Caco-2 (cell line): ENCODE data around the gene DRC7. TPM values are rescaled to one million over a fixed set of nuclear protein-coding genes. Genes with fewer than 3 reads are reported as not detected.

Source experiments
- BruUV-seq: library from RNA; stranded (reverse); fragments of 400-500 nt; replicated peaks from 2 replicates; lab custom pipeline; 2021; lab: Mats Ljungman, UMichigan
- CTCF ChIA-PET: fragments of 300-600 bp; sonication (Branson Sonifier 250); formaldehyde crosslinking; loops from one replicate; lab custom pipeline; 2022; ENCODE audit warnings: antibody characterized with exemption; lab: Charles Lee
- POLR2A ChIA-PET: fragments of 300-600 bp; sonication (Branson Sonifier 250); formaldehyde crosslinking; loops from one replicate; lab custom pipeline; 2022; ENCODE audit warnings: antibody characterized with exemption; lab: Charles Lee
- DNase-seq, 2 experiments: peaks; one replicate each; pipeline versions ENCODE4 v3.0.0 to v3.0.0-alpha.2; 2020 to 2022
- H3K27me3 ChIP-seq: replicated peaks from 2 replicates; pipeline ENCODE4 v1.6.0; 2011; ENCODE audit warnings: low read length; ENCODE audit not compliant: control insufficient read depth, insufficient read depth
- H3K36me3 ChIP-seq: 2 replicates; pipeline ENCODE4 v1.5.1; 2011; ENCODE audit warnings: low read length; ENCODE audit not compliant: control insufficient read depth, insufficient read depth
- H3K4me1 ChIP-seq: fragments of 250-450 bp; sonication (Bioruptor Pico); 2 replicates; pipeline ENCODE4 v1.5.1; 2020; ENCODE audit warnings: mild to moderate bottlenecking
- H3K4me3 ChIP-seq: 2 replicates; pipeline ENCODE4 v1.5.1; 2011; ENCODE audit warnings: low read depth, mild to moderate bottlenecking, control low read depth, low read length
- H3K9me3 ChIP-seq: fragments of 250-450 bp; sonication (Bioruptor Pico); 2 replicates; pipeline ENCODE4 v1.5.1; 2020; ENCODE audit warnings: mild to moderate bottlenecking, moderate library complexity
- H3K27ac Mint-ChIP-seq: one replicate; pipeline ENCODE4 v1.8.0; 2022; ENCODE audit warnings: mixed read lengths; ENCODE audit not compliant: unreplicated experiment
- H3K27me3 Mint-ChIP-seq: one replicate; pipeline ENCODE4 v1.8.0; 2022; ENCODE audit warnings: mixed read lengths; ENCODE audit not compliant: insufficient read depth, unreplicated experiment
- H3K36me3 Mint-ChIP-seq: one replicate; pipeline ENCODE4 v1.8.0; 2022; ENCODE audit warnings: mild to moderate bottlenecking, mixed read lengths; ENCODE audit not compliant: insufficient read depth, unreplicated experiment
- H3K4me1 Mint-ChIP-seq: one replicate; pipeline ENCODE4 v1.8.0; 2022; ENCODE audit warnings: low read depth, mixed read lengths; ENCODE audit not compliant: unreplicated experiment
- H3K4me3 Mint-ChIP-seq: one replicate; pipeline ENCODE4 v1.8.0; 2022; ENCODE audit warnings: mild to moderate bottlenecking, moderate library complexity, mixed read lengths; ENCODE audit not compliant: unreplicated experiment
- H3K9me3 Mint-ChIP-seq: one replicate; pipeline ENCODE4 v1.8.0; 2022; ENCODE audit warnings: mixed read lengths; ENCODE audit not compliant: unreplicated experiment
- intact Hi-C: fragments of 100-400 bp; cut with micrococcal nuclease; formaldehyde crosslinking; loops from one replicate; pipeline ENCODE4 v1.10.0; 2022; ENCODE audit not compliant: unreplicated experiment
- total RNA-seq: library from RNA; stranded (reverse); gene quantifications from 2 replicates; pipeline ENCODE4 v1.2.3, GENCODE V29; 2022
- TF ChIP-seq, protein P1 (sequence below), 2 experiments: fragments of 200-600 bp in 1 of 2; IDR thresholded peaks; 1 replicate in 1 of 2; 2 replicates in 1 of 2; pipeline versions ENCODE4 v1.5.1 to v1.8.0; 2011 to 2022; ENCODE audit warnings: antibody characterized with exemption in 1 of 2, control low read depth in 1 of 2, inconsistent platforms in 1 of 2, low read depth in 1 of 2, low read length in 1 of 2, mild to moderate bottlenecking in 1 of 2, moderate library complexity in 1 of 2; ENCODE audit not compliant: insufficient read depth in 1 of 2, severe bottlenecking in 1 of 2, unreplicated experiment in 1 of 2

DRC7 gene
- total RNA-seq, 1 experiment from 2014 or later, result 1.1 TPM

DNA sequence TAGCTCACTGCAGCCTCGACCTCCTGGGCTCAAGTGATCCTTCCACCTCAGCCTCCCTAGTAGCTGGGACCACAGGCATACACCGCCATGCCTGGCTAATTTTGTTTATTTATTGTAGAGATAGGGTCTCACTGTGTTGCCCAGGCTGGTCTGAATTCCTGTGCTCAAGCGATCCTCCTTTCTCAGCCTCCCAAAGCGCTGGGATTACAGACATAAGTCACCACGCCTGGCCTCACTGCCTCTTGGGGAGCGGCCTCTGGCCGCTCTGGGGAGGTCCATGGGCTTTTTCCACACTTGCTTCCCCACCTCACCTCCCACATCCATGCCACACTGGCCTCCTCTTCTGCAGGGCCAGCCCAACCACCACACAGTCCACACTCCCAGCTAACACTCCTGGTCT lies 44.8 kb upstream of the DRC7 start:
- Histone ChIP-seq H3K36me3 (peaks cover 13% of the 10 kb centered on the region), H3K4me1 (peaks cover 10% of the 10 kb centered on the region; the same call in 1 of the 2 replicates), H3K27me3 (no peaks in the 10 kb centered on the region), H3K4me3 (no peak overlapping the region), H3K9me3 (no peaks in the 10 kb centered on the region)
- intact Hi-C loops, result loop anchor here (1.0 to 5.0 kb wide), 6 partner anchors 31 to 87 kb away; partner anchors contain the start of gene KATNB1
- no peak overlapping the region for H3K4me3 Mint-ChIP-seq
- ChIA-PET POLR2A (no interaction called here), CTCF (interaction anchor here (0.6 to 2.2 kb wide), 10 partner anchors 15 to 288 kb away, joined by 3 to 10 read pairs (median 4); partner anchors contain the start of gene KATNB1)
- H3K9me3 Mint-ChIP-seq, result no peaks in the 10 kb centered on the region
- peaks cover 14% of the 10 kb centered on the region for H3K4me1 Mint-ChIP-seq
- H3K36me3 Mint-ChIP-seq, result peaks cover 21% of the 10 kb centered on the region
- TF ChIP-seq, protein P1, sequence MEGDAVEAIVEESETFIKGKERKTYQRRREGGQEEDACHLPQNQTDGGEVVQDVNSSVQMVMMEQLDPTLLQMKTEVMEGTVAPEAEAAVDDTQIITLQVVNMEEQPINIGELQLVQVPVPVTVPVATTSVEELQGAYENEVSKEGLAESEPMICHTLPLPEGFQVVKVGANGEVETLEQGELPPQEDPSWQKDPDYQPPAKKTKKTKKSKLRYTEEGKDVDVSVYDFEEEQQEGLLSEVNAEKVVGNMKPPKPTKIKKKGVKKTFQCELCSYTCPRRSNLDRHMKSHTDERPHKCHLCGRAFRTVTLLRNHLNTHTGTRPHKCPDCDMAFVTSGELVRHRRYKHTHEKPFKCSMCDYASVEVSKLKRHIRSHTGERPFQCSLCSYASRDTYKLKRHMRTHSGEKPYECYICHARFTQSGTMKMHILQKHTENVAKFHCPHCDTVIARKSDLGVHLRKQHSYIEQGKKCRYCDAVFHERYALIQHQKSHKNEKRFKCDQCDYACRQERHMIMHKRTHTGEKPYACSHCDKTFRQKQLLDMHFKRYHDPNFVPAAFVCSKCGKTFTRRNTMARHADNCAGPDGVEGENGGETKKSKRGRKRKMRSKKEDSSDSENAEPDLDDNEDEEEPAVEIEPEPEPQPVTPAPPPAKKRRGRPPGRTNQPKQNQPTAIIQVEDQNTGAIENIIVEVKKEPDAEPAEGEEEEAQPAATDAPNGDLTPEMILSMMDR (IDR thresholded peaks at IDR 0.05; ENCODE audit: insufficient read depth in 1 of 2, low read depth in 1 of 2, low read length in 1 of 2, severe bottlenecking in 1 of 2, unreplicated experiment in 1 of 2), result no peak
- no peak overlapping the region for H3K27ac Mint-ChIP-seq
- H3K27me3 Mint-ChIP-seq, result no peaks in the 10 kb centered on the region
- no peak for DNase-seq
- no TSS peak for BruUV-seq

DNA sequence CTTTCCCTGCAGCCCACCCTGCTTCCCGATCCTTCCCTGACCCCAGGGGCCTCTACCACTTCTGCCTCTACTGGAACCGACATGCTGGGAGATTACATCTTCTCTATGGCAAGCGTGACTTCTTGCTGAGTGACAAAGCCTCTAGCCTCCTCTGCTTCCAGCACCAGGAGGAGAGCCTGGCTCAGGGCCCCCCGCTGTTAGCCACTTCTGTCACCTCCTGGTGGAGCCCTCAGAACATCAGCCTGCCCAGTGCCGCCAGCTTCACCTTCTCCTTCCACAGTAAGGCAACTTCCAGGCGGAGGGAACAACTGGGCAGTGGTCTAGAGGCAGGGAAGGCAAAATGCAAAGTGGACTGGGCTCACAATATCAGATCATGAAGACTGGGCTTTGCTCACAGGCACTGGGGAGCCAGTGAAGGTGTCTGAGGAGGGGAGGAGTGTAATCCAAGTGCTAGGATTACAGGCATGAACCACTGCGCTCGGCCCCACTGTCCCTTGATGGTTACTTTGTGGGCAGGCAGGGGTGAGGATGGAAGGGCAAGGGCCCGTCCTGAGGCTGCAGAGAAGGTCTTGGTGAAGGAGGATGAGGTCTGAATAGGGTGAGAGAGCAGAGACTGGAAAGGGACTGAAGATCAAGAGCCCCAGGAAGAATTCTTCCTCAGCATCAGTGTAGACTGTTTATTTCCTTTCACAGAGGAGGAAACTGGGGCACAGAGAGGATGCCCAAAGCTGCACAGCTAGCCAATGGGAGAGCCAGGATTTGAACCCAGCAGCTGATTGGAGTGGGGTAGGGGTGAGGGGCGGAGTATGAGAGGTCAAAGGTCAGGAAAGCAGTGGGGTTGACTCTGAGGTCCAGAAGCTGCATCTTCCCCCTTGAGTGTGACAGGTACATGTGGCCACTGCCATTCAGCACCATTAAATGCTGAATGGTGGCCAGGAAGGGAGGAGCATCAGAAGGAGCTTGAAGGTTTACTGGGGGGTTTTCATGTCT lies 43.0 kb upstream of the DRC7 start:
- intact Hi-C loops, result no loop called here
- Histone ChIP-seq H3K36me3 (peaks cover 18% of the 10 kb centered on the region), H3K9me3 (no peaks in the 10 kb centered on the region), H3K4me1 (peaks cover 4% of the 10 kb centered on the region; the same call in 1 of the 2 replicates), H3K27me3 (no peaks in the 10 kb centered on the region), H3K4me3 (no peak overlapping the region)
- CTCF ChIA-PET, result no interaction called here
- Mint-ChIP-seq H3K27ac (peak overlapping the region; percentile 51), H3K27me3 (no peaks in the 10 kb centered on the region), H3K4me3 (no peak overlapping the region), H3K36me3 (peaks cover 33% of the 10 kb centered on the region), H3K9me3 (no peaks in the 10 kb centered on the region), H3K4me1 (peaks cover 8% of the 10 kb centered on the region)
- DNase-seq, result no peak
- TSS peak; percentile 28 for BruUV-seq
- POLR2A ChIA-PET, result no interaction called here
- TF ChIP-seq, protein P1 (IDR thresholded peaks at IDR 0.05; ENCODE audit: insufficient read depth in 1 of 2, low read depth in 1 of 2, low read length in 1 of 2, severe bottlenecking in 1 of 2, unreplicated experiment in 1 of 2), result no peak

DNA sequence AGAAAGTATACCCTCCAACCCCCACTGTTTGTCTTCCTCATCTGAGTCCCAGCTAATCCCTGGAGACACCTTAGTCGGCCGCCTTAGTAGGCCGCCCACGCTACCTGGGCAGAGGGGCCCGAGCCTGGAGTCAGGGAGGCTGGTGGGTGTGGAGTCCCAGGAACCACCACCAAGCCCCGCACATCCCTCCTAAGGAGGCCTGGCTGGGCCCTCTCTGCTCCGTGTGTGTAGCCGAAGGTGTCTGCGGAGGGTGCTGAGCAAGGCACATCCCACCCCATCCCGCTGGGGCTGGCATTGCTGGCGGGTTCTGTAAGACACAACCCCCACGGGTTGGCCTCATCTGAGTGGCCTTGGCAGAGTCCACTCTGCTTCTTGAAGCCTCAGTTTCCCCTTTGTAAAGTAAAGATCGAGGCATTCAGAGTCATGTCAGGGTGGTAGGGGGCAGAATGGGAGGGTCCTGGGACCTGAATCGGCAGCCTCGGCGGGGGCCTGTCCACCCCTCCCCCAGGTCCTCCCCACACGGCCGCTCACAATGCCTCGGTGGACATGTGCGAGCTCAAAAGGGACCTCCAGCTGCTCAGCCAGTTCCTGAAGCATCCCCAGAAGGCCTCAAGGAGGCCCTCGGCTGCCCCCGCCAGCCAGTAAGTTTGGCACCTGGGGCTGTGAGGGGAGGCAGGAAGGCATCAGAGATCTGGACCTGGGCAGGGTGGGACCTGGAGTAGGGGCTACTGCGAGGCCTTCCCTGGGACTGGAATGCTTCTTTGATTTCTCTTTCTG lies 41.7 kb upstream of the DRC7 start:
- Histone ChIP-seq H3K27me3 (no peaks in the 10 kb centered on the region), H3K9me3 (no peaks in the 10 kb centered on the region), H3K4me3 (no peak overlapping the region), H3K36me3 (peaks cover 17% of the 10 kb centered on the region), H3K4me1 (peaks cover 4% of the 10 kb centered on the region; the same call in 1 of the 2 replicates)
- CTCF ChIA-PET, result interaction anchor here (0.6 to 0.9 kb wide), 2 partner anchors 51 to 62 kb away, joined by 3 to 7 read pairs; no protein-coding TSS in a partner anchor
- POLR2A ChIA-PET, result no interaction called here
- Mint-ChIP-seq H3K9me3 (no peaks in the 10 kb centered on the region), H3K4me1 (peaks cover 8% of the 10 kb centered on the region), H3K27me3 (no peaks in the 10 kb centered on the region), H3K27ac (no peak overlapping the region), H3K4me3 (no peak overlapping the region), H3K36me3 (peaks cover 35% of the 10 kb centered on the region)
- TF ChIP-seq, protein P1 (IDR thresholded peaks at IDR 0.05; ENCODE audit: insufficient read depth in 1 of 2, low read depth in 1 of 2, low read length in 1 of 2, severe bottlenecking in 1 of 2, unreplicated experiment in 1 of 2), result no peak
- intact Hi-C loops, result no loop called here
- BruUV-seq, result no TSS peak
- no peak for DNase-seq
